OCI-LY7 (cell line): ENCODE measurements around the gene TXNDC11. TPM values are rescaled to one million over a fixed set of nuclear protein-coding genes. Genes with fewer than 3 reads are reported as not detected.

Experiments
- BruUV-seq: library from RNA; stranded (reverse); fragments of 400-500 nt; replicated peaks from 2 replicates; lab custom pipeline; 2021; lab: Mats Ljungman, UMichigan
- CTCF ChIA-PET: fragments of 300-600 bp; sonication (Branson Sonifier 250); formaldehyde crosslinking; loops from one replicate; lab custom pipeline; 2022; ENCODE audit warnings: antibody characterized with exemption; ENCODE audit not compliant: unreplicated experiment; lab: Charles Lee
- POLR2A ChIA-PET: fragments of 300-600 bp; sonication (Branson Sonifier 250); formaldehyde crosslinking; loops from one replicate; lab custom pipeline; 2022; ENCODE audit warnings: antibody characterized with exemption; lab: Charles Lee
- DNase-seq: peaks from one replicate; pipeline ENCODE4 v3.0.0-alpha.2; 2015; ENCODE audit warnings: low spot score
- H2AFZ ChIP-seq: fragments of 200-600 bp; sonication (generic), shearing (Covaris generic); 2 replicates; pipeline ENCODE4 v1.6.1; 2014; ENCODE audit warnings: mild to moderate bottlenecking, antibody characterized with exemption, low read length, moderate library complexity
- H3K27ac ChIP-seq: fragments of 200-600 bp; sonication (generic); 2 replicates; pipeline ENCODE4 v1.5.1; 2014; ENCODE audit warnings: mixed run types, low read depth, mild to moderate bottlenecking, moderate library complexity, low read length, inconsistent platforms; ENCODE audit not compliant: poor library complexity, severe bottlenecking
- H3K36me3 ChIP-seq: fragments of 200-600 bp; sonication (generic); 2 replicates; pipeline ENCODE4 v1.6.1; 2014; ENCODE audit warnings: mild to moderate bottlenecking, antibody characterized with exemption, low read length, moderate library complexity, mixed read lengths; ENCODE audit not compliant: insufficient read depth
- H3K4me1 ChIP-seq: fragments of 200-600 bp; sonication (generic); 2 replicates; pipeline ENCODE4 v1.5.1; 2014; ENCODE audit warnings: mild to moderate bottlenecking, low read length; ENCODE audit not compliant: insufficient read depth, poor library complexity, severe bottlenecking
- H3K4me2 ChIP-seq: fragments of 200-600 bp; sonication (generic); 2 replicates; pipeline ENCODE4 v1.6.1; 2014; ENCODE audit warnings: mild to moderate bottlenecking, low read length
- H3K4me3 ChIP-seq: fragments of 200-600 bp; sonication (generic); 2 replicates; pipeline ENCODE4 v1.5.1; 2014; ENCODE audit warnings: mild to moderate bottlenecking, low read depth, low read length; ENCODE audit not compliant: poor library complexity, severe bottlenecking
- H3K79me2 ChIP-seq: fragments of 200-600 bp; sonication (generic); 2 replicates; pipeline ENCODE4 v1.6.1; 2016; ENCODE audit warnings: low read depth, mild to moderate bottlenecking, low read length, moderate library complexity, mixed read lengths; ENCODE audit not compliant: insufficient read depth
- H3K9me2 ChIP-seq: fragments of 200-600 bp; sonication (generic); 2 replicates; pipeline ENCODE4 v1.6.1; 2016; ENCODE audit warnings: mild to moderate bottlenecking, low read length, mixed read lengths; ENCODE audit not compliant: insufficient read depth
- H3K9me3 ChIP-seq: fragments of 200-600 bp; sonication (generic); 2 replicates; pipeline ENCODE4 v1.6.1; 2014; ENCODE audit warnings: mild to moderate bottlenecking, mixed run types, low read length, mixed read lengths
- H4K20me1 ChIP-seq: fragments of 200-600 bp; sonication (generic); 2 replicates; pipeline ENCODE4 v1.6.1; 2014; ENCODE audit warnings: mild to moderate bottlenecking, antibody characterized with exemption, low read length, moderate library complexity, mixed read lengths; ENCODE audit not compliant: insufficient read depth
- CTCF ChIP-seq: fragments of 200-600 bp; sonication (generic); conservative IDR thresholded peaks from 2 replicates; pipeline ENCODE4 v1.5.1; 2014; ENCODE audit warnings: mild to moderate bottlenecking, antibody characterized with exemption, low read length, moderate library complexity, mixed read lengths
- EZH2phosphoT487 ChIP-seq: fragments of 200-600 bp; sonication (generic); IDR thresholded peaks from 2 replicates; pipeline ENCODE4 v1.6.1; 2018; ENCODE audit warnings: low read depth, borderline replicate concordance, mild to moderate bottlenecking, mixed run types, antibody characterized with exemption, low read length, moderate library complexity, mixed read lengths
- intact Hi-C: fragments of 100-400 bp; cut with micrococcal nuclease; formaldehyde crosslinking; loops from one replicate; pipeline ENCODE4 v1.10.0; 2022; ENCODE audit not compliant: unreplicated experiment
- total RNA-seq, 2 experiments: library from RNA; depleted of rRNA in 1 of 2; stranded (reverse); fragments of >200 nt in 1 of 2; shearing (Covaris generic) in 1 of 2; gene quantifications; 2 replicates each; pipeline ENCODE4 v1.2.3, GENCODE V29; 2014 to 2022

TXNDC11 gene
- total RNA-seq, 2 experiments from 2014 or later = 88.6 to 96.0 TPM

- no TSS peak for BruUV-seq
- Histone ChIP-seq H4K20me1 (peaks cover 5% of the 10 kb centered on the region; the same call in 1 of the 2 replicates), H3K79me2 (peaks cover 51% of the 10 kb centered on the region), H2AFZ (no peak overlapping the region), H3K4me3 (peak overlapping the region; percentile 87), H3K4me2 (peak overlapping the region; percentile 93), H3K9me2 (no peaks in the 10 kb centered on the region), H3K4me1 (peaks cover 86% of the 10 kb centered on the region), H3K9me3 (no peaks in the 10 kb centered on the region), H3K27ac (peak overlapping the region; percentile 57), H3K36me3 (peaks cover 3% of the 10 kb centered on the region; the same call in 1 of the 2 replicates)
- intact Hi-C loops = no loop called here
- CTCF ChIA-PET = interaction anchor here (0.8 kb wide), 1 partner anchor 46 kb away, joined by 5 read pairs; no protein-coding TSS in a partner anchor
- TF ChIP-seq EZH2phosphoT487 (no peak), CTCF (no peak)
- POLR2A ChIA-PET = interaction anchor here (0.5 to 1.3 kb wide), 7 partner anchors 15 to 262 kb away, joined by 3 to 4 read pairs (median 3); no protein-coding TSS in a partner anchor
- no peak for DNase-seq
Observed at GRCh38 chr16:11668623-11669379, 73.9 kb downstream of the TXNDC11 start.

GRCh38 chr16:11667824-11668622 lies 74.6 kb downstream of the TXNDC11 start, which contains the start of gene SNN:
SNN (plus strand) TSS chr16:11668455; CDS start chr16:11676060, 7,605 bp downstream.
- Histone ChIP-seq H3K4me2 (peak within 1 kb of the TSS; percentile 93), H3K36me3 (peaks cover 3% of the 10 kb centered on the region; the same call in 1 of the 2 replicates), H2AFZ (no peak within 1 kb of the TSS; the same call in 1 of the 2 replicates), H3K4me3 (peak within 1 kb of the TSS; percentile 87), H4K20me1 (peaks cover 5% of the 10 kb centered on the region; the same call in 1 of the 2 replicates), H3K9me3 (no peaks in the 10 kb centered on the region), H3K9me2 (no peaks in the 10 kb centered on the region), H3K27ac (peak within 1 kb of the TSS; percentile 74), H3K4me1 (peaks cover 84% of the 10 kb centered on the region), H3K79me2 (peaks cover 44% of the 10 kb centered on the region)
- intact Hi-C loops = no loop called here
- BruUV-seq = no TSS peak
- TF ChIP-seq EZH2phosphoT487 = no peak
- TF ChIP-seq CTCF = no peak
- DNase-seq = peak; percentile 92
- ChIA-PET CTCF (no interaction called here), POLR2A (no interaction called here)
